ENCODE results near the gene FCSK.

The FCSK gene

GRCh38 chr16:70416748-70417616 is 37.4 kb upstream of the FCSK start:
- H3K4me3 ChIP-seq (ENCODE audit: low read depth in 1 of 2, low read length in 1 of 2): no peak overlapping the region
- H3K36me3 ChIP-seq: peaks cover 16% of the 10 kb centered on the region
- no peaks in the 10 kb centered on the region for H3K9me3 ChIP-seq
- TF ChIP-seq CTCF (IDR thresholded peaks at IDR 0.05): no peak
- peaks cover 53 to 55% of the 10 kb centered on the region in 2 experiments for H3K4me1 ChIP-seq (ENCODE audit: control insufficient read depth in 1 of 2, insufficient read depth in 1 of 2, low read depth in 1 of 2, low read length in 1 of 2)
- no peak overlapping the region for H3K27ac ChIP-seq
- H3K27me3 ChIP-seq: no peaks in the 10 kb centered on the region

GRCh38 chr16:70417661-70418060 is 36.7 kb upstream of the FCSK start:
- Histone ChIP-seq H3K27me3 (no peaks in the 10 kb centered on the region), H3K36me3 (peaks cover 9% of the 10 kb centered on the region), H3K27ac (peak overlapping the region; percentile 99), H3K4me1 (ENCODE audit: control insufficient read depth in 1 of 2, insufficient read depth in 1 of 2, low read depth in 1 of 2, low read length in 1 of 2) (peaks cover 60 to 62% of the 10 kb centered on the region in 2 experiments), H3K9me3 (no peaks in the 10 kb centered on the region), H3K4me3 (ENCODE audit: low read depth in 1 of 2, low read length in 1 of 2) (no peak overlapping the region)
- TF ChIP-seq CTCF (IDR thresholded peaks at IDR 0.05): no peak

- no peaks in the 10 kb centered on the region for H3K9me3 ChIP-seq
- peak overlapping the region in 1 of 2 experiments; percentile 23 for H3K4me3 ChIP-seq (ENCODE audit: low read depth in 1 of 2, low read length in 1 of 2)
- TF ChIP-seq CTCF (IDR thresholded peaks at IDR 0.05): no peak
- no peaks in the 10 kb centered on the region for H3K27me3 ChIP-seq
- peaks cover 7% of the 10 kb centered on the region for H3K36me3 ChIP-seq
- H3K4me1 ChIP-seq (ENCODE audit: control insufficient read depth in 1 of 2, insufficient read depth in 1 of 2, low read depth in 1 of 2, low read length in 1 of 2): peaks cover 68 to 70% of the 10 kb centered on the region in 2 experiments
- peak overlapping the region; percentile 99 for H3K27ac ChIP-seq
These were observed 36.0 kb upstream of the FCSK start for GRCh38 chr16:70418274-70418992.

GRCh38 chr16:70418993-70419318 is 35.4 kb upstream of the FCSK start:
- no peaks in the 10 kb centered on the region for H3K9me3 ChIP-seq
- no peaks in the 10 kb centered on the region for H3K27me3 ChIP-seq
- no peak for TF ChIP-seq CTCF (IDR thresholded peaks at IDR 0.05)
- H3K36me3 ChIP-seq: peaks cover 7% of the 10 kb centered on the region
- peak overlapping the region; percentile 23 to 36 for H3K4me3 ChIP-seq (ENCODE audit: low read depth in 1 of 2, low read length in 1 of 2)
- H3K4me1 ChIP-seq (ENCODE audit: control insufficient read depth in 1 of 2, insufficient read depth in 1 of 2, low read depth in 1 of 2, low read length in 1 of 2): peaks cover 72 to 75% of the 10 kb centered on the region in 2 experiments
- peak overlapping the region; percentile 99 for H3K27ac ChIP-seq

GRCh38 chr16:70419384-70420327 is 34.7 kb upstream of the FCSK start:
- Histone ChIP-seq H3K27me3 (no peaks in the 10 kb centered on the region), H3K36me3 (peaks cover 7% of the 10 kb centered on the region), H3K27ac (peak overlapping the region; percentile 99), H3K4me1 (ENCODE audit: control insufficient read depth in 1 of 2, insufficient read depth in 1 of 2, low read depth in 1 of 2, low read length in 1 of 2) (peaks cover 79 to 82% of the 10 kb centered on the region in 2 experiments), H3K9me3 (no peaks in the 10 kb centered on the region), H3K4me3 (ENCODE audit: low read depth in 1 of 2, low read length in 1 of 2) (peak overlapping the region; percentile 23 to 36)
- no peak for TF ChIP-seq CTCF (IDR thresholded peaks at IDR 0.05)

Measured in neutrophil (primary cell).